Non-pigmented ciliary epithelial cell (primary cell): ENCODE data around the gene PDHX.
"Not testable (repeated sequence)": the region's sequence is repeated elsewhere in the genome, so short reads cannot be mapped to it uniquely, and the experiment has no call there.

Experiments
- DNase-seq: peaks from one replicate; pipeline ENCODE4 v3.0.0-alpha.2; 2010; ENCODE audit warnings: low read depth

PDHX gene

DNA sequence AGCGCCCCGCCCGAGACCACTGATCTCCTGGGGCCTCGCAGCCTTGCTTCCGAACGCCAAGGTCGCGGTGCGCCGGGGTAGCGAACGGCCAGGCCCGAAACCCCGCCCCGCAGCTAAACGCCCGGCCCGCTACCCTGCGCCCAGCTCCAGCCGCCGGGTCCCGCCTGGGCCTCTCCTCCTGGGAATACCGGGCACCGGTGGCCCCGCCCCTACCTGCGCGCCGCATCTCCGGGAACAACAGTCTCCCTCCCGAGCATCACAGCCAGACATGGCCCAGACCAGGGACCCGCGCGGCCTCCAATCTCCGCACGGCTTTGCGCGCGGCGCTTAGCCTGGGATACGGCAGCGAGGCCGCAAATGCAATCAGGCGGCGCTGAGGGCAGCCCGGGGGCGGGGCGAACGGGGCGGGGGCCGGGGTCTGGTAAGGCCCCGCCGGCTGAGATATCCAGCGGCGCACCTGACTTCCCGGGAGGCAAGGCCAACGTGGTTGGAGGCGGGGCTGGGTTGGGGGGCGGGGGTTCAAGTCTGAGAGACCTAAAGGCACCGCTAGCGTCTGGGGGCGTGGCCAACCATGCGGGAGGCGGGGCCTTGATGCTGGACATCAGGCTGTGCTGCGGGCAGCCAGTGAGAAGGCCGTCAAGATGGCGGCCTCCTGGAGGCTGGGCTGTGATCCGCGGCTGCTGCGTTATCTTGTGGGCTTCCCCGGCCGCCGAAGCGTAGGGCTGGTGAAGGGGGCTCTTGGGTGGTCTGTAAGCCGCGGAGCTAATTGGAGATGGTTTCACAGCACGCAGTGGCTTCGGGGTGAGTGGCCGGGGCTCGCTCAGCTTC is at the start of gene PDHX, which contains the start of gene APIP:
Gene PDHX, plus strand, starts transcription at position 604 of the 828 bp plus-strand sequence. Its CDS starts 38 bp downstream, at position 642.
Gene APIP, minus strand, starts transcription at position 365 of the 828 bp plus-strand sequence. Its CDS starts 95 bp downstream, at position 270.
- peak; percentile 93 for DNase-seq

GRCh38 chr11:34869425-34869824 is 47.0 kb upstream of the PDHX start:
- no peak for DNase-seq

GRCh38 chr11:34870548-34871196 is 45.7 kb upstream of the PDHX start:
- no peak for DNase-seq

DNA sequence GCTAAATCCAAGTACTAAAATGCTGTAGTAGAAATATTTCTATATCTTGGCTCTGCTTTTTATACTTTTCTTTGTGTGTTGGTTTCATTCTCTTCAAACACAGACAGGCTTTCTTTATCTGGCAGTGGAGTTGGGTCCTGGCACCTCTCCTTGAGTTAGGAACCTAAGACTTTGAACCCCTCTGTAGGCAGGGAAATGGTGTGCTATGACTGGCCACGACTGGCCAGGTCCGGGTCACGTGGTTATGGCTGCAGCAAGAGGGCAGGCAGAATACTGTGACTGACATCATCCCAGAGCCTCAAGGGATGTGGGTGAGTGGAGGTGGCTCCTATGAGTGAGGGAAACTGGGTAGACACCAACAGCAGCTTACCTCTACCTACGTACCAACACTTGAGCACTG is 42.2 kb upstream of the PDHX start:
- DNase-seq: no peak

GRCh38 chr11:34877375-34877975 is 38.9 kb upstream of the PDHX start:
- DNase-seq: no peak

DNA sequence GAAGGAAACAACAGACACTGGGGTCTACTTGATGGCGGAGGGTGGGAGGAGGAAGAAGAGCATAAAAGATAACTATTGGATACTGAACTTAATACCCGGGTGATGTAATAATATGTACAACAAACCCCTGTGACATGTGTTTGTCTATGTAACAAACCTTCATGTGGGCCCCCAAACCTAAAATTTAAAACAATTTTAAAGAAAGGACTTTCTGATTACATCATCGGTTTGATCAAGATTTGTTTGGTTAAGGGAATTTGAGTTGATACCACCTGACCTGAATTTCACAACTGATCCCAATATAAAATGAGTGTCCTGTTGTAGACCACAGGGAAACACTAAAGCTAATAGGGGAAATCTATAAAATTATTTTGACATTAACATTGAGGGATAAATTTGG is 34.5 kb upstream of the PDHX start:
- DNase-seq: no peak

DNA sequence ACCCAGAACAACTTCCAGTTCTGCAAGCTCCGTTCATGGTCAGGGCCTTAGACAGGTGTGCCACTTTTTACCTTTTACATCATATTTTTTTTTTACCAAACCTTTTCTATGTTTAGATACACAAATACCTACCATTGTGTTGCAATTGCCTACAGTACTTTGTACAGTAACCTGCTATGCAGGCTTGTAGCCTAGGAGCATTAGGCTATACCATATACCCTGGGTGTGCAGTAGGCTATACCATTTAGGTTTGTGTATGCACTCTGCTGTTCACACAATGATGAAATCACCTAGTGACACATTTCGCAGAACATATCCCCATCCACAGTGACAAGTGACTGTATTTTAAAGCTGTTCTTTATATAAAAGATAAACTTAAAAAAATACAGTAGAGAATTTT is 29.8 kb upstream of the PDHX start:
- no peak for DNase-seq

GRCh38 chr11:34887260-34887659 is 29.2 kb upstream of the PDHX start:
- DNase-seq: no peak

DNA sequence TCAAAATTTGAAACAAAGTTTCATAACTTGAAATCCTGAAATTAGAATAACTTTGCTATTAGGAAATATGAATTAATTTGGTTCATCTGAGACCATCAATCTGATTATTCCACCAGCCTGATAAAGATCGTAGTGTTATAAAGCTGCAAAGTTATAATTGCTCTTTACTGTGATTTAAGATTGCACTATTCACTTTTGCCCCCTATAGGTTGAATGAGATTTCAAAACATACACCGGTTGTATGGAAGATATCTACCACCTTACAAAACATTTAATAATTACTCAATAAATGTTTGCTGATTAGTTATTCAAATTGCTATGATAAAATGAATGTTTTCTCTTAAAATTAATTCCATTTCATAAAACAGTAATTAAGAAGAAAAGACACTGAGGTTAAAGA is 26.3 kb upstream of the PDHX start:
- DNase-seq: no peak

DNA sequence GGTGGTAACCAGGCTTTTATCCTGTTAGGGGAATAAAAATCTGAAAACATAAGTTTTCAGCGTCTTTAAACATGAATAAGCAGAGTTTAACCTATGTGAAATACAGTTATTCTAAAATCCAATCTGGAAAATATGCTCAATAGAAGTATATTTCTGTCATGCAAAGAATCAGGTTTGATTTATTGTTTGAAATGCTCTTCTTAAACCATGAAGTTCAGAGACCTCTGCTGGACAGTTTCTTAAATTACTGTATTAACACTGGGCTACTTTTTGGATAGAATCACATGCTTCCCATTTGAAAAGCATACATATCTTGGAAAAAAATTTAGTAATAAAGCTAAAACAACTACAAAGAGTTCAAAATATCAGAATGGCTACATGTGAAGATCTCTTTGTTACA is 25.6 kb upstream of the PDHX start:
- peak; percentile 27 for DNase-seq

DNA sequence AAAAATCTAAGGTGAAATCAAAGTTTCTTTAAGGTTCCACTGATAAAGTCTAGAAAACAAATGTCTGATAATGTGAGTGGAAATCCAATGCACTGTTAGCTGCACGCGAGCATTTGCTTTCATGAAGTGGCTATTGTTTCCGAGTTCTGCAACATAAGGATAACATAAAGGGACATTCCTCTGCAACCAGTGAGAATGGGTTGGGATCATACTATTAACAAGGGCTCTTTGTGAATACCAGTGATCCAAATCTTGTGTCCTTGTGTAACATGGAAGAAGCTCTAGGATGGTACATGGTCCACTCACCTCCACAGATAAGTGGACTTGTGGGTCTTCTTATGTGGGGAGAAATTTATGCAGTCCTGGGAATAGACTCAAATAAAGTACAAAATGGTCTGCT is 24.8 kb upstream of the PDHX start:
- no peak for DNase-seq

- DNase-seq: no peak
Measured at GRCh38 chr11:34893416-34893815, 23.0 kb upstream of the PDHX start.

GRCh38 chr11:34896191-34896590 is 20.2 kb upstream of the PDHX start:
- not testable (repeated sequence) for DNase-seq

- DNase-seq: no peak
Measured at GRCh38 chr11:34897171-34897870, 19.1 kb upstream of the PDHX start.

GRCh38 chr11:34898474-34898873 is 17.9 kb upstream of the PDHX start:
- no peak for DNase-seq

GRCh38 chr11:34899633-34900016 is 16.8 kb upstream of the PDHX start:
- no peak for DNase-seq

DNA sequence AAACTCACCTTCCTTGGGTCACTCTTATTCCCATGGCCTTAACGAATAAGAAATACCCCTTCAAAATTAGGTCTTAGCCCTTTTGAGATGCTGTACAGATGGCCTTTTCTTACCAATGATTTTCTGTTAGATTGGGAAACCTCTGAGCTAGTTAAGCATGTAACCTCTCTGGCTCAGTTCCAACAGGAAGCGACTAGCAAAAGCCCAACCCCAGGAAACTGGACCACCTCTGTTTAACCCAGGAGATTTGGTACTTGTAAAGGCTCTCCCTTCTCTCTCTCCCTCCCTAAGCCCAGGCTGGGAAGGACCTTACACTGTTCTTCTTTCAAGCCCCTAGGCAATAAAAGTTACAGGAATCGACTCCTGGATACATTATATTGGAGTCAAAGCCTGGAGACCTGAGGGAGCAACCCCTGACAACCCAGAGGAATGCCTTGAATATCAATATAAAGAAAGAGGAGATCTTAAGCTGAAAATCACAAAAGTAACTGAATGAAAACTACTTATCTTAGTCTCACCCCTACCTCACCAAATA is 11.9 kb upstream of the PDHX start:
- DNase-seq: no peak

DNA sequence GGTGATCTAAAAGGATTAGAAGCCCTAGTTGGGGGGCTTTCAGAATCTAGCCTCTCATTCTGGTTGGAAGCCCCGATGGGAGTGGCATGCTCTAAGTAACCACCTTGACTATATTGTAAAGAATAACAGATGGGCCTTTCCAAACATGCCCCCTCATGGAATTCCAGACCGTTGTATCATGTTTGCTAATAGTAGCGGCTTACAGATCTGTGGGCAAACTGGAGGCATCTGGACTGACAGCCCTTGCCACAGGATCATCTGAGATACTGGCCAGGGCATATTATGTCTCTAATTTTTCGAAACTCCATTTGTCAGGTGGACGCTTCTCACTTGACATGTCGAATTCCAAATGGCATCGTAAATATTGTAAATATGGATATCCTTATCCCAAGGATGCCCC is 10.8 kb upstream of the PDHX start:
- no peak for DNase-seq

GRCh38 chr11:34907934-34908593 is 8.4 kb upstream of the PDHX start:
- DNase-seq: no peak

DNA sequence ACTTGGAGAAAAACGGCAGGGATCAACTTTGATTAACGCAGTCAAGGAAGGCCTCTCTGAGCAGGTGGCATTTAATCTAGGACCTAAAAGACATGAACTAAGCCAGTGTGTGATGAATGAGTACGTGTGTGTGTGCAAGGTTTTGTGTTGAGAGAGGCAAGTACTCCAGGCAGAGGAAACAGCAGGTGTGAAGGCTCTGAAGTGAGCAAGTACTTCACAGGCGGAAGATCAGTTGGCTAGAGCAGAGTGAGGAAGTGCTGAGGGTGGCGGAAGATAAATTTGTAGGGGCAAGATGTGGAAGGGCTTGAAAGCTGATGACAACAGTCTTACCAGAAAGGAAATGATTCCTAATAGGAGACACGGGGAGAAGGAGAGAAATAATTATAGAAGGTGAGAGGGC is 7.0 kb upstream of the PDHX start:
- no peak for DNase-seq

- DNase-seq: no peak
Measured at GRCh38 chr11:34909955-34910354, 6.5 kb upstream of the PDHX start.

GRCh38 chr11:34910817-34911216 is 5.6 kb upstream of the PDHX start:
- no peak for DNase-seq
